ENCODE data around the gene ZSWIM3. TPM values are rescaled to one million over a fixed set of nuclear protein-coding genes. Genes with fewer than 3 reads are reported as not detected.
A peak's percentile ranks its signal among the peaks of the same experiment; 100 is the strongest.

The ZSWIM3 gene
- total RNA-seq, 1 experiment from 2014 or later: 6.4 TPM

DNA sequence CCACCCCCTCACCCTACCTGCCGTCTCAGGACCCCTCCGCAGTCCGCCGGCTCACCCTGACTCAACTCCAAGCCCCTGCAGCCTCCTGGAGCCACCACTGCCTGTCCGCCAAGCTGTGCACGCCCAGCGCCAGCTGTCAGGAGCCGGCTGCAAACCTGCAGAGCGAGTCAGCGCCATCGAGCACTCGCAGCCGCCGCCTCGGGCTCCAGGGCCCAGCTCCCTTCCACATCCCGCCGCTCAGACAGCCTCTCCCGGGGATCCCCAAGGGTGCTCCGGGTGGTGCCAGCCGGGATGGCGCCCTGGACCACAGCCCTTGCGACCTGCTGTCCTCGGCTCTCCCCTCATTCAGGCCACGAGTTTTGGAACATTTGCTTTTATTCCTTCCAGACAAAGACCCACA, 34.6 kb upstream of the ZSWIM3 start:
- Histone ChIP-seq H3K27me3 (replicated peaks; ENCODE audit: control insufficient read depth, insufficient read depth, low read length) (no peaks in the 10 kb centered on the region), H3K4me3 (ENCODE audit: low read depth, low read length) (no peak overlapping the region), H3K9me3 (no peaks in the 10 kb centered on the region), H3K36me3 (ENCODE audit: control insufficient read depth, insufficient read depth, low read length) (no peaks in the 10 kb centered on the region), H3K4me1 (peaks cover 9% of the 10 kb centered on the region; the same call in 1 of the 2 replicates)
- Mint-ChIP-seq H3K27me3 (ENCODE audit: insufficient read depth, unreplicated experiment) (no peaks in the 10 kb centered on the region), H3K4me3 (ENCODE audit: unreplicated experiment) (no peak overlapping the region), H3K27ac (ENCODE audit: unreplicated experiment) (no peak overlapping the region), H3K4me1 (ENCODE audit: low read depth, unreplicated experiment) (peaks cover 17% of the 10 kb centered on the region), H3K9me3 (ENCODE audit: unreplicated experiment) (no peaks in the 10 kb centered on the region), H3K36me3 (ENCODE audit: insufficient read depth, unreplicated experiment) (no peaks in the 10 kb centered on the region)
- no TSS peak for BruUV-seq (replicated peaks)
- ChIA-PET POLR2A (no interaction called here), CTCF (interaction anchor here (0.7 to 1.3 kb wide), 2 partner anchors 126 to 141 kb away, joined by 5 to 6 read pairs; no protein-coding TSS in a partner anchor)
- intact Hi-C loops (cut with micrococcal nuclease; ENCODE audit: unreplicated experiment): no loop called here
- no peak for DNase-seq
- no peak for TF ChIP-seq CTCF (IDR thresholded peaks at IDR 0.05; ENCODE audit: insufficient read depth in 1 of 2, low read depth in 1 of 2, low read length in 1 of 2, severe bottlenecking in 1 of 2, unreplicated experiment in 1 of 2)

DNA sequence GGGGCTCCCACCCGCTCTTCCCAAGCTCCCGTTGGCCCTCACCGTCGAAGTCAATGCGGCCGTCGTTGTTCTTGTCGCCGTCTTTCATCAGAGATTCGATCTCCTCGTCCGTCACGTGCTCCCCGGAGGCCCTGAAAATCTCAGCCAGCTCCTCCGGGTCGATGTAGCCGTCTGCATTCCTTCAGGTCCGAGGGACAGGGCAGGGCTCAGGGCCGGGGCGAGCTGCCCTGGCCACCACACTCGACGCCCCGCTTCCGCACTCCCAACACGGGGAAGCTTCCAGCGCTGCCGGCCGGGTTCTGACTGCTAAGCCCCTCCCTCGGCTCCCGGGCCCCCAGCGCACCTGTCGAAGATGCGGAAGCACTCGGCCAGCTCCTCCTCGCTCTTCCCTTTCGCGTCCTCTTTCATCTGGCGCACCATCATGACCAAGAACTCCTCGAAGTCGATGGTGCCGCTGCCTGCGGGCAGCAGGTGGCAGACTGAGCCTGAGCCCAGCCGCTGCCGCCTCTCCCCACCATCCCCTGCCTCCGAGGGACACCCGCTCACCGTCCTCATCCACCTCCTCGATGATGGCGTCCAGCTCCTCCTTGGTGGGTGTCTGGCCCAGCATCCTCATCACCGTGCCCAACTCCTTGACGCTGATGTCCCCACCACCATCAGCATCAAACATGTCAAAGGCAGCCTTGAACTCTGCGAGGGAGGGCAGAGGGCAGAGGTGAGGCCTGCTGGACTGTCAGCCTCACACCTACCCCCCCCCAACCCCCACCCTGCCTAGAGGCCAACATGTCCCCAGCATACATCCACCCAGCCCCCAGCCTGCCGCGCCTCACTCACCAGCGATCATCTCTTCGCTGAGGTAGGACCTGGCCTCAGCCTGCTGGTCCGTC, 33.2 kb upstream of the ZSWIM3 start:
- Mint-ChIP-seq H3K9me3 (ENCODE audit: unreplicated experiment) (no peaks in the 10 kb centered on the region), H3K27me3 (ENCODE audit: insufficient read depth, unreplicated experiment) (no peaks in the 10 kb centered on the region), H3K36me3 (ENCODE audit: insufficient read depth, unreplicated experiment) (no peaks in the 10 kb centered on the region), H3K27ac (ENCODE audit: unreplicated experiment) (no peak overlapping the region), H3K4me1 (ENCODE audit: low read depth, unreplicated experiment) (peaks cover 9% of the 10 kb centered on the region), H3K4me3 (ENCODE audit: unreplicated experiment) (no peak overlapping the region)
- Histone ChIP-seq H3K4me3 (ENCODE audit: low read depth, low read length) (no peak overlapping the region), H3K27me3 (replicated peaks; ENCODE audit: control insufficient read depth, insufficient read depth, low read length) (no peaks in the 10 kb centered on the region), H3K9me3 (no peaks in the 10 kb centered on the region), H3K36me3 (ENCODE audit: control insufficient read depth, insufficient read depth, low read length) (no peaks in the 10 kb centered on the region), H3K4me1 (no peaks in the 10 kb centered on the region; the same call in 1 of the 2 replicates)
- peak in 1 of 2 experiments; percentile 63 for DNase-seq
- POLR2A ChIA-PET: no interaction called here
- TF ChIP-seq CTCF (IDR thresholded peaks at IDR 0.05; ENCODE audit: insufficient read depth in 1 of 2, low read depth in 1 of 2, low read length in 1 of 2, severe bottlenecking in 1 of 2, unreplicated experiment in 1 of 2): peak; percentile 26 to 45
- intact Hi-C loops (cut with micrococcal nuclease; ENCODE audit: unreplicated experiment): no loop called here
- CTCF ChIA-PET: interaction anchor here (0.5 to 1.2 kb wide), 7 partner anchors 9 to 190 kb away, joined by 3 to 4 read pairs (median 3); partner anchors contain the start of gene ZSWIM1
- no TSS peak for BruUV-seq (replicated peaks)

GRCh38 chr20:45826381-45827019, 30.9 kb upstream of the ZSWIM3 start:
- no peak for TF ChIP-seq CTCF (IDR thresholded peaks at IDR 0.05; ENCODE audit: insufficient read depth in 1 of 2, low read depth in 1 of 2, low read length in 1 of 2, severe bottlenecking in 1 of 2, unreplicated experiment in 1 of 2)
- no peak overlapping the region for H3K27ac Mint-ChIP-seq (ENCODE audit: unreplicated experiment)
- ChIA-PET CTCF (interaction anchor here (0.6 to 1.2 kb wide), 3 partner anchors 10 to 144 kb away, joined by 3 to 5 read pairs (median 3); no protein-coding TSS in a partner anchor), POLR2A (no interaction called here)
- intact Hi-C loops (cut with micrococcal nuclease; ENCODE audit: unreplicated experiment): no loop called here
- no peaks in the 10 kb centered on the region for H3K27me3 Mint-ChIP-seq (ENCODE audit: insufficient read depth, unreplicated experiment)
- DNase-seq: no peak
- Histone ChIP-seq H3K4me3 (ENCODE audit: low read depth, low read length) (no peak overlapping the region), H3K9me3 (no peaks in the 10 kb centered on the region), H3K36me3 (ENCODE audit: control insufficient read depth, insufficient read depth, low read length) (no peaks in the 10 kb centered on the region), H3K27me3 (replicated peaks; ENCODE audit: control insufficient read depth, insufficient read depth, low read length) (no peaks in the 10 kb centered on the region), H3K4me1 (no peaks in the 10 kb centered on the region; the same call in 1 of the 2 replicates)
- no peak overlapping the region for H3K4me3 Mint-ChIP-seq (ENCODE audit: unreplicated experiment)
- no TSS peak for BruUV-seq (replicated peaks)
- peaks cover 15% of the 10 kb centered on the region for H3K4me1 Mint-ChIP-seq (ENCODE audit: low read depth, unreplicated experiment)
- no peaks in the 10 kb centered on the region for H3K9me3 Mint-ChIP-seq (ENCODE audit: unreplicated experiment)
- no peaks in the 10 kb centered on the region for H3K36me3 Mint-ChIP-seq (ENCODE audit: insufficient read depth, unreplicated experiment)
